Panc1 (cell line): ENCODE results near the gene DNER. TPM values are rescaled to one million over a fixed set of nuclear protein-coding genes. Genes with fewer than 3 reads are reported as not detected.

Experiments
- ATAC-seq: fragments of 200-7000 bp; cut with Tn5 transposase; 2 replicates; pipeline ENCODE4 v1.9.1; 2020; ENCODE audit warnings: mild to moderate bottlenecking, moderate library complexity
- BruUV-seq: library from RNA; stranded (reverse); fragments of 400-500 nt; replicated peaks from 2 replicates; lab custom pipeline; 2021; lab: Mats Ljungman, UMichigan
- CTCF ChIA-PET: fragments of 300-600 bp; sonication (Branson Sonifier 250); formaldehyde crosslinking; loops from one replicate; lab custom pipeline; 2022; ENCODE audit warnings: antibody characterized with exemption; lab: Charles Lee
- POLR2A ChIA-PET: fragments of 300-600 bp; sonication (Branson Sonifier 250); formaldehyde crosslinking; loops from one replicate; lab custom pipeline; 2022; ENCODE audit warnings: antibody characterized with exemption; lab: Charles Lee
- DNase-seq: peaks from one replicate; pipeline ENCODE4 v3.0.0-alpha.2; 2010; ENCODE audit warnings: low read depth, low spot score
- H3K27ac ChIP-seq: 2 replicates; pipeline ENCODE4 v1.5.1; 2011; ENCODE audit warnings: mild to moderate bottlenecking, low read length, inconsistent platforms
- H3K27me3 ChIP-seq: fragments of 200-500 bp; sonication (Bioruptor generic); 2 replicates; pipeline ENCODE4 v1.6.0; 2014; ENCODE audit warnings: low read length, inconsistent platforms; ENCODE audit not compliant: control insufficient read depth, insufficient read depth
- H3K36me3 ChIP-seq: fragments of 200-500 bp; sonication (Bioruptor generic); 2 replicates; pipeline ENCODE4 v1.5.1; 2014; ENCODE audit warnings: inconsistent platforms, mild to moderate bottlenecking, low read length, moderate library complexity; ENCODE audit not compliant: control insufficient read depth, insufficient read depth
- H3K4me1 ChIP-seq: 2 replicates; pipeline ENCODE4 v1.5.1; 2011; ENCODE audit warnings: inconsistent platforms, mild to moderate bottlenecking, low read length, moderate library complexity; ENCODE audit not compliant: control insufficient read depth, insufficient read depth
- H3K4me3 ChIP-seq, 2 experiments: 2 replicates each; pipeline ENCODE4 v1.5.1; 2011 to 2012; ENCODE audit warnings: low read depth in 2 of 2, low read length in 2 of 2, mild to moderate bottlenecking in 2 of 2, inconsistent platforms in 1 of 2, moderate library complexity in 1 of 2
- H3K9me3 ChIP-seq: fragments of 200-500 bp; sonication (Bioruptor generic); 2 replicates; pipeline ENCODE4 v1.5.1; 2014; ENCODE audit warnings: low read depth, mild to moderate bottlenecking, inconsistent platforms, low read length, moderate library complexity; ENCODE audit not compliant: control insufficient read depth, insufficient read depth
- POLR2AphosphoS5 ChIP-seq: IDR thresholded peaks from 2 replicates; pipeline ENCODE4 v1.6.1; 2012; ENCODE audit warnings: mild to moderate bottlenecking, low read depth, low read length, moderate library complexity
- SIN3A ChIP-seq: IDR thresholded peaks from 2 replicates; pipeline ENCODE4 v1.6.1; 2012; ENCODE audit warnings: low read depth, mild to moderate bottlenecking, low read length, moderate library complexity, borderline replicate concordance; ENCODE audit not compliant: insufficient read depth
- TCF7L2 ChIP-seq: IDR thresholded peaks from 2 replicates; pipeline ENCODE4 v1.6.1; 2011; ENCODE audit warnings: mild to moderate bottlenecking, low read depth, low read length, inconsistent platforms
- in situ Hi-C: cut with HindIII; loops from 2 replicates; pipeline ENCODE4 v1.10.0; 2016; ENCODE audit warnings: low sequenced_read_pairs, low pct_unique_long_range_greater_than_20kb
- intact Hi-C: fragments of 100-400 bp; cut with micrococcal nuclease; formaldehyde crosslinking; loops from one replicate; pipeline ENCODE4 v1.10.0; 2022; ENCODE audit not compliant: unreplicated experiment
- total RNA-seq: library from RNA; stranded (reverse); gene quantifications from one replicate; pipeline ENCODE4 v1.2.1, GENCODE V29; 2021; ENCODE audit not compliant: unreplicated experiment
- TF ChIP-seq, protein P1 (sequence below): fragments of 450-650 bp; IDR thresholded peaks from 2 replicates; pipeline ENCODE4 v1.5.1; 2017; ENCODE audit warnings: mild to moderate bottlenecking
- TF ChIP-seq, protein P2 (sequence below), 2 experiments: IDR thresholded peaks; 2 replicates each; pipeline ENCODE4 v1.6.1; 2011 to 2012; ENCODE audit warnings: low read depth in 2 of 2, control low read depth in 1 of 2, low read length in 1 of 2, mild to moderate bottlenecking in 1 of 2, moderate library complexity in 1 of 2; ENCODE audit not compliant: insufficient read depth in 1 of 2

Gene DNER
- total RNA-seq, 1 experiment from 2014 or later, result 0.31 TPM

DNA sequence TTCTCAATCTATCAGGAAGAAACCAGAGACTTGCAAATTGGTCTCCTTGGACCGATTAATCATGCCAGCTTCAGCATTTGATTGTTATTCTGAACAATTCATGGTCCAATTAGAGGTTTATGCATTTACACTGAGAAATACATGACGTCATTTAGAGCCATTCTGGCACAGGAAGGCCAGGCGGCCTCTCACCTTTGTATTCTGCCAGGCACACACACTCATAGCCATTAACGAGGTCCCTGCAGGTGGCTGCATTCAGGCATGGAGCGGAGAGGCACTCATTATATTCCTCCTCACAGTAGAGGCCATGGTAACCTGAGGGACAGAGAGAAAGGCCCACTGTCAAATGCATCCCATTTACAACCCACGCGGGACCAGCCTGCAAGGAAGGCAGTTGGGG is 296.4 kb downstream of the DNER start:
- CTCF ChIA-PET, result interaction anchor here (1.0 kb wide), 1 partner anchor 13 kb away, joined by 3 read pairs; no protein-coding TSS in a partner anchor
- intact Hi-C loops, result no loop called here
- POLR2A ChIA-PET, result no interaction called here

DNA sequence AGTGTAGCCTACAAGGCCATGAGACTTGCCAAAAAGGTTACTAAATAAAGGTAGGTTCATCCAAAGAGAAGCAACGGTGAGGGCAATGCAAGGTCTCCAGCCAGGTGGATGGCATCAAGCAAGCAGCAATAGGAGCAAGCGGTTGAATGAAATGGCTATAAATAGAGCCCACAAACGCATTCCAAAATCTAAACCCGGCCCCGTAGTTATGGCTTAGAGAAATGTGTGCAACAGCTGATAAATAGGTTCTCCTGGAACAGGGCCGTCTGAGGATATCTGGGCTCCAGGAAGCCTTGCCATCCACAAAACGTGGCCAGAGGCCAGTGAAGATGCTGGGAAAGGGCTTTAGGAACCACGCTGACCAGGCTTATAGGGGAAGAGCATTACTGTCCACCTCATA is 297.2 kb downstream of the DNER start:
- intact Hi-C loops (no loop called here), in situ Hi-C loops (no loop called here)
- Histone ChIP-seq H3K27ac (no peak overlapping the region), H3K4me3 (no peak overlapping the region), H3K4me1 (no peaks in the 10 kb centered on the region), H3K36me3 (no peaks in the 10 kb centered on the region), H3K9me3 (no peaks in the 10 kb centered on the region), H3K27me3 (no peaks in the 10 kb centered on the region)
- POLR2A ChIA-PET, result no interaction called here
- ATAC-seq, result no peak
- CTCF ChIA-PET, result interaction anchor here (1.0 kb wide), 1 partner anchor 14 kb away, joined by 3 read pairs; no protein-coding TSS in a partner anchor
- no peak for DNase-seq
- TF ChIP-seq, protein P1, sequence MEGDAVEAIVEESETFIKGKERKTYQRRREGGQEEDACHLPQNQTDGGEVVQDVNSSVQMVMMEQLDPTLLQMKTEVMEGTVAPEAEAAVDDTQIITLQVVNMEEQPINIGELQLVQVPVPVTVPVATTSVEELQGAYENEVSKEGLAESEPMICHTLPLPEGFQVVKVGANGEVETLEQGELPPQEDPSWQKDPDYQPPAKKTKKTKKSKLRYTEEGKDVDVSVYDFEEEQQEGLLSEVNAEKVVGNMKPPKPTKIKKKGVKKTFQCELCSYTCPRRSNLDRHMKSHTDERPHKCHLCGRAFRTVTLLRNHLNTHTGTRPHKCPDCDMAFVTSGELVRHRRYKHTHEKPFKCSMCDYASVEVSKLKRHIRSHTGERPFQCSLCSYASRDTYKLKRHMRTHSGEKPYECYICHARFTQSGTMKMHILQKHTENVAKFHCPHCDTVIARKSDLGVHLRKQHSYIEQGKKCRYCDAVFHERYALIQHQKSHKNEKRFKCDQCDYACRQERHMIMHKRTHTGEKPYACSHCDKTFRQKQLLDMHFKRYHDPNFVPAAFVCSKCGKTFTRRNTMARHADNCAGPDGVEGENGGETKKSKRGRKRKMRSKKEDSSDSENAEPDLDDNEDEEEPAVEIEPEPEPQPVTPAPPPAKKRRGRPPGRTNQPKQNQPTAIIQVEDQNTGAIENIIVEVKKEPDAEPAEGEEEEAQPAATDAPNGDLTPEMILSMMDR, result no peak
- TF ChIP-seq, protein P2, sequence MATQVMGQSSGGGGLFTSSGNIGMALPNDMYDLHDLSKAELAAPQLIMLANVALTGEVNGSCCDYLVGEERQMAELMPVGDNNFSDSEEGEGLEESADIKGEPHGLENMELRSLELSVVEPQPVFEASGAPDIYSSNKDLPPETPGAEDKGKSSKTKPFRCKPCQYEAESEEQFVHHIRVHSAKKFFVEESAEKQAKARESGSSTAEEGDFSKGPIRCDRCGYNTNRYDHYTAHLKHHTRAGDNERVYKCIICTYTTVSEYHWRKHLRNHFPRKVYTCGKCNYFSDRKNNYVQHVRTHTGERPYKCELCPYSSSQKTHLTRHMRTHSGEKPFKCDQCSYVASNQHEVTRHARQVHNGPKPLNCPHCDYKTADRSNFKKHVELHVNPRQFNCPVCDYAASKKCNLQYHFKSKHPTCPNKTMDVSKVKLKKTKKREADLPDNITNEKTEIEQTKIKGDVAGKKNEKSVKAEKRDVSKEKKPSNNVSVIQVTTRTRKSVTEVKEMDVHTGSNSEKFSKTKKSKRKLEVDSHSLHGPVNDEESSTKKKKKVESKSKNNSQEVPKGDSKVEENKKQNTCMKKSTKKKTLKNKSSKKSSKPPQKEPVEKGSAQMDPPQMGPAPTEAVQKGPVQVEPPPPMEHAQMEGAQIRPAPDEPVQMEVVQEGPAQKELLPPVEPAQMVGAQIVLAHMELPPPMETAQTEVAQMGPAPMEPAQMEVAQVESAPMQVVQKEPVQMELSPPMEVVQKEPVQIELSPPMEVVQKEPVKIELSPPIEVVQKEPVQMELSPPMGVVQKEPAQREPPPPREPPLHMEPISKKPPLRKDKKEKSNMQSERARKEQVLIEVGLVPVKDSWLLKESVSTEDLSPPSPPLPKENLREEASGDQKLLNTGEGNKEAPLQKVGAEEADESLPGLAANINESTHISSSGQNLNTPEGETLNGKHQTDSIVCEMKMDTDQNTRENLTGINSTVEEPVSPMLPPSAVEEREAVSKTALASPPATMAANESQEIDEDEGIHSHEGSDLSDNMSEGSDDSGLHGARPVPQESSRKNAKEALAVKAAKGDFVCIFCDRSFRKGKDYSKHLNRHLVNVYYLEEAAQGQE (IDR thresholded peaks at IDR 0.05; ENCODE audit: insufficient read depth in 1 of 2, low read depth in 2 of 2, low read length in 1 of 2), result no peak
- TF ChIP-seq POLR2AphosphoS5 (no peak), TCF7L2 (no peak), SIN3A (no peak)
- BruUV-seq, result no TSS peak

More for the DNA sequence above, 296.4 kb downstream of the DNER start:
- in situ Hi-C loops, result no loop called here
- Histone ChIP-seq H3K9me3 (no peaks in the 10 kb centered on the region), H3K27me3 (no peaks in the 10 kb centered on the region), H3K4me3 (no peak overlapping the region), H3K27ac (no peak overlapping the region), H3K36me3 (no peaks in the 10 kb centered on the region), H3K4me1 (no peaks in the 10 kb centered on the region)
- ATAC-seq, result no peak
- BruUV-seq, result no TSS peak
- DNase-seq, result no peak
- TF ChIP-seq, protein P1, result no peak
- no peak for TF ChIP-seq TCF7L2
- TF ChIP-seq POLR2AphosphoS5, result no peak
- TF ChIP-seq, protein P2 (IDR thresholded peaks at IDR 0.05; ENCODE audit: insufficient read depth in 1 of 2, low read depth in 2 of 2, low read length in 1 of 2), result no peak
- TF ChIP-seq SIN3A, result no peak
